ENCODE data around the gene PHF20.
A peak's percentile ranks its signal among the peaks of the same experiment; 100 is the strongest.
"Not testable (repeated sequence)": the region's sequence is repeated elsewhere in the genome, so short reads cannot be mapped to it uniquely, and the experiment has no call there.

Gene PHF20

DNA sequence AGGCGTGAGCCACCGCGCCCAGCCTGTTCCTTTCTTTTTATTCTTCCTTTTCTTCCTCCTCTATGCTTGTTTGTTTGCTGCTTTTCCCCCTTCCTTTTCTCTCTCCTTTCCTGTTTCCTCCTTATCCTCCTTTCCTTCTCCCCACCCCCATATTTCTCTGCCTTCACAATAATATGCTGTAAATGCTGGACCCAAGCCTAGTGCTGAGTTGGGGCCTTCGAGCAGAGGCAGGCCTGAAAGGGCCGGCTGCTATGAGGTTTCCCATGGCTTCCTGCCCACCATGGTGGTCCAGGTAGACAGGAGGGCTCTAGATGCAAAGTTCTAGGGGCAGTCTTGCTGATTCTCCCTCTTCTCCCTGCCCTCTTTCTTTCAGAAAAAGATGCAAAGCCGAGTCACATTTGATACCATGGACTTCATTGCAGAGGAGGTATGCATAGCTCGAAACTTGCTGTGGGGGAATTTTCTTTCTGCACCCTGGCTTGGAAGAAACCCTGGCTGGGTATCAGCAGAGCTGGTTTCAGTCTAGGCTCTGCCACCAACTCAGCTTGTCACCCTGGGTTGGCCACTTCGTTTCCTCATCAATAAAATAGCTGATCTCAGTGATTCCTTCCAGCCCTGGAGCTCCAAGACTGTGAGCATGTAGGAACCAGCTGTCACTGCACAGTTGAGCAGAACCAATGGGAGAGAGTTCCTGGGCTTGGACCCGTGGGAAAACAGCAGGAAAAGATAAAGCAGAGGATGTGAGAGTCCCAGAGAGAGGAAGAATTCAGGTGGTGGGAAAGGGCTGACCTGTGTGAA lies 204.0 kb downstream of the PHF20 start:
- no peak for DNase-seq (ENCODE audit: low spot score)

- no peak for DNase-seq (ENCODE audit: low spot score)
Measured at GRCh38 chr20:35978041-35978513, 206.3 kb downstream of the PHF20 start.

DNA sequence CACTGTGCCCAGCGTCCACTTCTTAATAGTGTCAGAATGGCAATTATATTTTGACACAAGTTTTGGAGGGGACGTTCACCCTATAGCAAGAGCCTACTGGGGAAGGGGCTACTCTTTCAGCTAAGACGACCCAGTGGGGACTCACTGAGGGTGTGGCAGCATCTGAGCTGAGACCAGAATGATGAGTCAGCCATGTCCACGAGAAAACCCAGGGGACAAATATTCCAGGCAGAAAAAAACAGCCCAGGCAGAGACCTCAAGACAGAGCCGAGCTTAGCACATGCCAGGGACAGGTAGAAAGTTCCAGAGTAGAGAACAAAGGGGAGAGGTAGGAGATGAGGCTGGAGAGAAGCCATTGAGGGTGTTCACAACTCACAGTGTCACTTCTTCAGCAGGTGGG lies 207.7 kb downstream of the PHF20 start:
- DNase-seq (ENCODE audit: low spot score): no peak

DNA sequence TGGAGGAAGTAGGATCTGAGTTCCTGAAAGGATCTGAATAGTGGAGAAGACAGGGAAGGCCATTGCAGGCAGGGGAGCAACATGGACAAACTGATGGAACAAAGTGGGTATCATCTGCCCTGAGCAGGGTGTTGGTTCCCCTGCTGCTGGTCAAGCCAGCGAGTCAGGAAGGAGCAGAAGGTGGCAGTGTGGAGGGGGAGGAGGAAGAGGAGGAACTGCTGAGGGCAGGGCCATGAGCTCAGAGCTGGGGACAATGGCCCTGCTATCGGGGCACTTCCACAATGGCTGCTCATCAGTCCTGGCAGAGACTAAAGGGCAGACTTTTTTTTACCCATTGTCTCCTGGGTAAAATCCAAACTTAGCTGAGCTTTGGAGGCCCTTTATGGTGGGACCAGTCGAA lies 210.2 kb downstream of the PHF20 start:
- no peak for DNase-seq (ENCODE audit: low spot score)

GRCh38 chr20:35984382-35984781 lies 212.6 kb downstream of the PHF20 start:
- DNase-seq (ENCODE audit: low spot score): no peak

- DNase-seq (ENCODE audit: low spot score): no peak
Measured at GRCh38 chr20:35985806-35986205, 214.0 kb downstream of the PHF20 start.

DNA sequence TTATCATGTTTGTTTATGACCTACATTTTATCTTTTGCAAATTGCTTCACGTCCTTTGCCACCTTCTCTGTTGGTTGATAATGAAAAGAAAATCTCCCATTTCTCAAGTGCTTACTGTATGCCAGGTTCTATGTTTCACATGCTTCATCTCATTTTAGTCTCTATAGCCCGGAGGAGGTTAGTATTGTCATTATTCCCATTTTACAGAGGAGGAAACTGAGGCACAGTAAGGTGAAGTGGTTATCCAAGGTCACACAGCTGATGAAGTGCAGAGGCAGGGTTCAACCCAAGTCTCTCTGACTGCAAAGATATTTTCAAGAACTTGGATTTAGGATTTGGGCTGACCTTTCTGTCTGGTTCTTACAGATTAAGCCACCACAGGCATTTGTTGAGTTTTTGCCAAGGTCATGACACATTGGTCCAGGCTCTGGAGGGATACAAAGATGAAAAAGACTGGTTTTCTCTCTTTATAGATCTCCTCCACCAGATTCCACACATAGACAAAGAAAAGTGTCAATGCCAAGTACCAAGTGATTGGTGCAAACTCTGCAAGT lies 217.2 kb downstream of the PHF20 start:
- no peak for DNase-seq (ENCODE audit: low spot score)

DNA sequence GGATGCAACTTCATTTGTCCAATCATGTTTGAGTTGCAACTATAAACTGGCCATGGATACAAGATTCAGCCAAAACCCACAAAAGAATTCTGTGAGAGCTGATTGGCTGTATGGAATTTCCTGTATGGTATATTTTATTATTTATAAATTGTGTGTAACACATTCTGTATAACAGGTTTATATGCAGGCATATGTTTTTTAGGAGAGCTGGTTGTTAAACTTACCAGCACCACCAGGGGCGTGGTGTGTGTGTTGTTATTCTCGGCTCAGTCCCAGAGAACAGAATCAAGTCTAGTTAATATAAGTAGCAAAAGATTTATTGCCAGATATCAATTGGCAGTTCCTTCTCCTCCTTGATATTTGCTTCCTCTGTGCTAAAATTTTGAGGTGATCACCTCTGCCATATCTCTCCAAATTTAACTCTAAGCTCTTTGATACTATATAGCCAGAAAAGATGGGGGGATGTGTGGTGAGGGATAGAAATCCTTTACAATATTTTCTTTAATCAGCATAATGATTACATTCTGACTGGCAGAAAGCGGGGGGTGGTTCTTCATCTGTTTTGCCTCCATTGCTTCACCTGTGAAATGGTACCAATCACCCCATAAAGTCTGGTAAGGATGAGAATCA lies 219.4 kb downstream of the PHF20 start:
- peak; percentile 5 for DNase-seq (ENCODE audit: low spot score)

DNA sequence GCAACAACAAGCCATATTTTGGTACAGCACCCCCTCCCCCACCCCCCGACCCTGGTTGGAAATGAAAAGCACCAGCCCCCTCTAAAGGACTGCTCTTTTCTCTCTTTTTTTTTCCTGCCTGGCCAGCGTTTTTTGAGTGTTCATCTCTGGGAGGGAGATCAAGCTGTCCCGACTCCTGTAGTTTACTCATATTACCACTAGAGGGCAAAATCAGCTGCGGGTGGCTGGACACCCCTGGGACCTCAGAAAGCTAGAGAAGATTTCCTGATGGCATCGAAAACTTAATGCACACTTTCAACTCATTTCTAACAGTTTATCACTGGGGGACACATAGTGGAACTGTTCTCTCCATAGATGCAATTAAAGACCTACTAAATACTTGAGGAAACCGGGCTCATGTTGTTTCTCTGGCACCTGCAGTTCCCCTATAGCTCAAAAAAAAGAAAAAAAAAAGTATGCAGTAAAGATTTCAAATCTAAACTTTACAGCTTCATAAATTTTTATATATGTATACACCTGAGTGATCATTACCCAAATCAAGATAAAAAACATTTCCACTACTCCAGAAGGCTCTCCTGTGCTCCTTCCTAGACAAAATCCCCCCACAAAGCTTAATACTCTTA lies 221.0 kb downstream of the PHF20 start:
- peak; percentile 75 for DNase-seq (ENCODE audit: low spot score)

DNA sequence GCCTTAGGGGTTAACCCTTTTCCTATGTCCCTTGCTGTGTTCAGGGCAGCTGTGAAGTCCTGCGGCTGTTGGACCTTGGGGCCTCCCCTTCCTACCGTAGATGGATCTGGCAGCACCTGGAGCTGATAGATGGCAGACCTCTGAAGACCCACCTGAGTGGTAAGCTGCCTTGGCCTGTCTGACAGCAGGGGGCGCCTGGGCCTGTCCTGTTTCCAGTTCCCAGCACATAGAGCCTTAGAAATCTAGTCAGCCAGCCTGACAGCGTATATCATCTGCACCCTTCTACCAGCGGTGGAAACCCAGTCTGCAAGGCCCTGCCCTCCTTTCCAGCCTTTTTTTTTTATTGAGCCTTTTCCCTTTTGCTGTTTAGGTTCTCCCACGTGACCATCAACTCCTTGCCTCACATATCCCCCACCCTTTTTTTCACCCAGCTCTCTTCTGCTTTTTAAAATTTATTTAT lies 223.2 kb downstream of the PHF20 start:
- peak; percentile 81 for DNase-seq (ENCODE audit: low spot score)

DNA sequence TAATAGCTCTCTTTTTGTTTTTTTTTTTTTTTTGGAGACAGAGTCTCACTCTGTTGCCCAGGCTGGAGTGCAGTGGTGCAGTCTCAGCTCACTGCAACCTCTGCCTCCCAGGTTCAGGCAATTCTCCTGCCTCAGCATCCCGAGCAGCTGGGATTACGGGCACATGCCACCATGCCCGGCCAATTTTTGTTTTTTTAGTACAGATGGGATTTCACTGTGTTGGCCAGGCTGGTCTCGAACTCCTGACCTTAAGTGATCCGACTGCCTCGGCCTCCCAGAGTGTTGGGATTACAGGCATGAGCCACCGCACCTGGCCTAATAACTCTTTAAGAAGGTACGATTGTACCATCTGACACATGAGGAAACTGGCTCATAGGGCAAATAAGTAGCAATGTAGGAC lies 224.7 kb downstream of the PHF20 start:
- not testable (repeated sequence) for DNase-seq (ENCODE audit: low spot score)

Data from CD4-positive, alpha-beta T cell treated with Interleukin-2 at 100 ng/mL for 4 hours (primary cell).